GM12878 (cell line): Measurements from ENCODE around the gene CFAP97. TPM values are rescaled to one million over a fixed set of nuclear protein-coding genes. Genes with fewer than 3 reads are reported as not detected.

Experiments used
- ATAC-seq: fragments of 200-7000 bp; cut with Tn5 transposase; 3 replicates; pipeline ENCODE4 v1.9.1; 2020; ENCODE audit warnings: mild to moderate bottlenecking, moderate library complexity
- BruUV-seq: library from RNA; stranded (reverse); fragments of 400-500 nt; replicated peaks from 2 replicates; lab custom pipeline; 2021; lab: Mats Ljungman, UMichigan
- CTCF ChIA-PET: fragments of 300-600 bp; sonication (Branson Sonifier 250); formaldehyde crosslinking; extraction: SDS; loops from one replicate; lab custom pipeline; 2021; ENCODE audit warnings: inconsistent platforms; lab: Yijun Ruan, JAX
- POLR2A ChIA-PET: fragments of 350-600 bp; formaldehyde crosslinking; extraction: SDS; loops from one replicate; lab custom pipeline; 2021; ENCODE audit warnings: inconsistent platforms; lab: Charles Lee
- RAD21 ChIA-PET: fragments of 300-600 bp; sonication (Branson Sonifier 250); formaldehyde crosslinking; loops from one replicate; lab custom pipeline; 2023; ENCODE audit warnings: antibody characterized with exemption; ENCODE audit not compliant: unreplicated experiment; lab: Charles Lee
- SMC1A ChIA-PET: fragments of 300-600 bp; sonication (Branson Sonifier 250); formaldehyde crosslinking; loops from one replicate; lab custom pipeline; 2023; ENCODE audit not compliant: unreplicated experiment, uncharacterized antibody; lab: Charles Lee
- DNase-seq: peaks from one replicate; pipeline ENCODE4 v3.0.0-alpha.2; 2011; ENCODE audit warnings: low read depth, low spot score
- FAIRE-seq: peaks from 3 replicates; lab custom pipeline; 2011; peaks lifted over from hg19 to GRCh38; lab: Jason Lieb, UNC
- H2AFZ ChIP-seq: 2 replicates; pipeline ENCODE4 v1.6.0; 2011; ENCODE audit warnings: low read depth, low read length, control low read depth; ENCODE audit not compliant: control insufficient read depth
- H3K27ac ChIP-seq: 2 replicates; pipeline ENCODE4 v1.5.1; 2011; ENCODE audit warnings: control low read depth; ENCODE audit not compliant: control insufficient read depth, insufficient read depth
- H3K27me3 ChIP-seq, 2 experiments: replicated peaks in 1 of 2; 2 replicates each; pipeline versions ENCODE4 v1.6.0 to v1.6.1; 2011; ENCODE audit warnings: low read length in 1 of 2; ENCODE audit not compliant: control insufficient read depth in 2 of 2, insufficient read depth in 2 of 2
- H3K36me3 ChIP-seq, 2 experiments: 2 replicates each; pipeline ENCODE4 v1.5.1; 2011; ENCODE audit warnings: low read length in 1 of 2; ENCODE audit not compliant: control insufficient read depth in 2 of 2, insufficient read depth in 2 of 2
- H3K4me1 ChIP-seq: 2 replicates; pipeline ENCODE4 v1.6.1; 2011; ENCODE audit warnings: mild to moderate bottlenecking, low read length, moderate library complexity, mixed read lengths; ENCODE audit not compliant: control insufficient read depth, insufficient read depth
- H3K4me2 ChIP-seq: 2 replicates; pipeline ENCODE4 v1.6.0; 2011; ENCODE audit warnings: control low read depth; ENCODE audit not compliant: control insufficient read depth, insufficient read depth
- H3K4me3 ChIP-seq: fragments of 200-600 bp; sonication (generic); 2 replicates; pipeline ENCODE4 v1.5.1; 2016
- H3K79me2 ChIP-seq: 2 replicates; pipeline ENCODE4 v1.6.0; 2011; ENCODE audit warnings: low read length; ENCODE audit not compliant: control insufficient read depth, insufficient read depth
- H3K9ac ChIP-seq: 2 replicates; pipeline ENCODE4 v1.8.0; 2011; ENCODE audit warnings: low read length, control low read depth, mixed read lengths; ENCODE audit not compliant: control insufficient read depth, insufficient read depth
- H3K9me3 ChIP-seq: replicated peaks from 3 replicates; pipeline ENCODE4 v1.5.1; 2011; ENCODE audit warnings: mild to moderate bottlenecking, low read length; ENCODE audit not compliant: control insufficient read depth, insufficient read depth
- H4K20me1 ChIP-seq: 2 replicates; pipeline ENCODE4 v1.6.0; 2011; ENCODE audit not compliant: control insufficient read depth, insufficient read depth
- BACH1 ChIP-seq: fragments of 450-650 bp; IDR thresholded peaks from 2 replicates; pipeline ENCODE4 v1.6.1; 2017; ENCODE audit warnings: mild to moderate bottlenecking, borderline replicate concordance
- CBX3 ChIP-seq: fragments of 200-600 bp; sonication (generic); IDR thresholded peaks from 2 replicates; pipeline ENCODE4 v1.6.1; 2016; ENCODE audit warnings: low read depth, borderline replicate concordance
- EZH2 ChIP-seq: IDR thresholded peaks from 2 replicates; pipeline ENCODE4 v1.6.1; 2012; ENCODE audit warnings: low read depth, mild to moderate bottlenecking, control low read depth, inconsistent platforms, low read length, borderline replicate concordance; ENCODE audit not compliant: control insufficient read depth
- GABPA ChIP-seq: IDR thresholded peaks from 2 replicates; pipeline ENCODE4 v1.6.1; 2014; ENCODE audit warnings: antibody characterized with exemption, low read depth, mild to moderate bottlenecking, inconsistent platforms
- JUND ChIP-seq: IDR thresholded peaks from 2 replicates; pipeline ENCODE4 v1.6.1; 2012; ENCODE audit warnings: low read depth, mild to moderate bottlenecking, low read length, improper control_type of control experiment, moderate library complexity
- MAX ChIP-seq: IDR thresholded peaks from 2 replicates; pipeline ENCODE4 v1.6.1; 2012; ENCODE audit warnings: low read depth, low read length, improper control_type of control experiment
- MYB ChIP-seq: fragments of 150-350 bp; IDR thresholded peaks from 2 replicates; pipeline ENCODE4 v1.6.1; 2014; ENCODE audit warnings: mild to moderate bottlenecking, low read depth, low read length, borderline replicate concordance
- PML ChIP-seq: IDR thresholded peaks from 2 replicates; pipeline ENCODE4 v1.6.1; 2012; ENCODE audit warnings: low read length, inconsistent platforms
- POLR2A ChIP-seq: IDR thresholded peaks from 2 replicates; pipeline ENCODE4 v1.6.1; 2011; ENCODE audit warnings: low read depth, mild to moderate bottlenecking, low read length
- POLR2AphosphoS5 ChIP-seq: IDR thresholded peaks from 2 replicates; pipeline ENCODE4 v1.6.1; 2011; ENCODE audit warnings: mild to moderate bottlenecking, low read length, inconsistent platforms
- SMARCA5 ChIP-seq: fragments of 450-650 bp; IDR thresholded peaks from 2 replicates; pipeline ENCODE4 v1.6.1; 2017; ENCODE audit warnings: mild to moderate bottlenecking
- STAT3 ChIP-seq: IDR thresholded peaks from 2 replicates; pipeline ENCODE4 v1.6.1; 2011; ENCODE audit warnings: low read depth, low read length, improper control_type of control experiment
- YY1 ChIP-seq: IDR thresholded peaks from 2 replicates; pipeline ENCODE4 v1.6.1; 2011; ENCODE audit warnings: low read depth, mild to moderate bottlenecking, low read length
- WGBS: methylation state at CpG from one replicate; pipeline ENCODE4 v1.1.6; 2016; ENCODE audit warnings: low lambda C conversion rate; ENCODE audit not compliant: insufficient replicate concordance, insufficient coverage; ENCODE audit errors: missing lambda C conversion rate; 5-methylcytosine and 5-hydroxymethylcytosine counted together
- in situ Hi-C: fragments of 300-500 bp; cut with MboI; formaldehyde crosslinking; loops from 9 replicates; pipeline ENCODE4 v1.14.3; 2018; ENCODE audit warnings: mixed read lengths
- intact Hi-C: fragments of 100-400 bp; cut with micrococcal nuclease; formaldehyde crosslinking; loops from one replicate; pipeline ENCODE4 v1.14.2; 2022; ENCODE audit not compliant: unreplicated experiment
- polyA plus RNA-seq, 11 experiments: library from polyadenylated mRNA; depleted of rRNA in 4 of 11; unstranded in 6 of 11; stranded (reverse) in 5 of 11; fragments of >200 nt; fragmentation: Nextera tagmentation in 4 of 11; fragmentation: Illumina TruSeq in 1 of 11; extraction: Ambion mirVana in 4 of 11; extraction: Trizol in 1 of 11; gene quantifications; 1 replicate in 1 of 11; 2 replicates in 10 of 11; pipeline versions ENCODE4 v1.2.1 to v1.2.3, GENCODE V29; 2011 to 2016; ENCODE audit warnings: inconsistent platforms in 2 of 11, missing spikeins in 2 of 11, low read depth in 1 of 11
- total RNA-seq, 4 experiments: library from RNA; depleted of rRNA in 3 of 4; stranded (reverse); fragments of >200 nt in 3 of 4; fragmentation: Illumina TruSeq in 1 of 4; extraction: Trizol in 1 of 4; gene quantifications; 2 replicates each; pipeline versions ENCODE4 v1.2.1 to v1.2.3, GENCODE V29; 2013 to 2021
- TF ChIP-seq, protein P1 (sequence below): fragments of 450-650 bp; IDR thresholded peaks from 2 replicates; pipeline ENCODE4 v1.6.1; 2017; ENCODE audit warnings: antibody characterized with exemption, mild to moderate bottlenecking, moderate library complexity
- TF ChIP-seq, protein P2 (sequence below): fragments of 450-650 bp; IDR thresholded peaks from 2 replicates; pipeline ENCODE4 v1.6.1; 2017; ENCODE audit warnings: low read depth, mild to moderate bottlenecking, moderate library complexity
- TF ChIP-seq, protein P3 (sequence below): fragments of 450-650 bp; IDR thresholded peaks from 2 replicates; pipeline ENCODE4 v1.6.1; 2016; ENCODE audit warnings: mild to moderate bottlenecking

CFAP97 gene
- total and polyA plus RNA-seq, 10 of the 15 experiments (the other 5 are each of a cell fraction or from before 2014, with no cell fraction given): 26.4 to 62.7 (median 48.0) TPM

DNA sequence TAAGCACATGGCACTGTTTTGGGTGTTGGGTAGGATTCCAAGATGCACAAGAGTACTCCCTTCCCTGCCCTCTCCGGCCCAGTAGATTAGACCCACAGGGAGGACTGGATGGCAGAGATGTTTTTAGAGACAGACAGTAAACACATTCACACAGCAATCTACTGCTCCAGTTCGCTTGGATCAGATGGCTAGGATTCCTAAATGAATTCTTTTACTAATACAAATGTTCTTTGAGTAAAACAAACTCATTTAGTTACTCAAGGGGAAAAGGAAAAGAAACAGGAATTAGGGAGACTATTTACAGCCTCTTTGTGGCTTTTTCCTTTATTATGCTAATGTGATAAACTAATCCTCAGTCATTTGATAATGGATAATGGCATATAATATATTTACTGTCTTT lies 11.5 kb upstream of the CFAP97 start (continued):
- TF ChIP-seq EZH2 (no peak), YY1 (no peak), SMARCA5 (no peak), JUND (no peak)
- TF ChIP-seq, protein P1, sequence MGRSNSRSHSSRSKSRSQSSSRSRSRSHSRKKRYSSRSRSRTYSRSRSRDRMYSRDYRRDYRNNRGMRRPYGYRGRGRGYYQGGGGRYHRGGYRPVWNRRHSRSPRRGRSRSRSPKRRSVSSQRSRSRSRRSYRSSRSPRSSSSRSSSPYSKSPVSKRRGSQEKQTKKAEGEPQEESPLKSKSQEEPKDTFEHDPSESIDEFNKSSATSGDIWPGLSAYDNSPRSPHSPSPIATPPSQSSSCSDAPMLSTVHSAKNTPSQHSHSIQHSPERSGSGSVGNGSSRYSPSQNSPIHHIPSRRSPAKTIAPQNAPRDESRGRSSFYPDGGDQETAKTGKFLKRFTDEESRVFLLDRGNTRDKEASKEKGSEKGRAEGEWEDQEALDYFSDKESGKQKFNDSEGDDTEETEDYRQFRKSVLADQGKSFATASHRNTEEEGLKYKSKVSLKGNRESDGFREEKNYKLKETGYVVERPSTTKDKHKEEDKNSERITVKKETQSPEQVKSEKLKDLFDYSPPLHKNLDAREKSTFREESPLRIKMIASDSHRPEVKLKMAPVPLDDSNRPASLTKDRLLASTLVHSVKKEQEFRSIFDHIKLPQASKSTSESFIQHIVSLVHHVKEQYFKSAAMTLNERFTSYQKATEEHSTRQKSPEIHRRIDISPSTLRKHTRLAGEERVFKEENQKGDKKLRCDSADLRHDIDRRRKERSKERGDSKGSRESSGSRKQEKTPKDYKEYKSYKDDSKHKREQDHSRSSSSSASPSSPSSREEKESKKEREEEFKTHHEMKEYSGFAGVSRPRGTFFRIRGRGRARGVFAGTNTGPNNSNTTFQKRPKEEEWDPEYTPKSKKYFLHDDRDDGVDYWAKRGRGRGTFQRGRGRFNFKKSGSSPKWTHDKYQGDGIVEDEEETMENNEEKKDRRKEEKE: no peak

GRCh38 chr4:185213877-185214276 lies 10.1 kb upstream of the CFAP97 start:
- Histone ChIP-seq H3K4me1 (peaks cover 21% of the 10 kb centered on the region), H3K4me2 (peak overlapping the region; percentile 94)
- CTCF ChIA-PET: interaction anchor here (0.9 to 2.4 kb wide), 3 partner anchors 13 to 97 kb away, joined by 3 to 14 read pairs (median 7); no protein-coding TSS in a partner anchor
- TF ChIP-seq STAT3 (no peak), CBX3 (no peak), MAX (no peak), BACH1 (no peak), PML (no peak), POLR2A (no peak), MYB (no peak), GABPA (no peak), POLR2AphosphoS5 (no peak)
- TF ChIP-seq, protein P2, sequence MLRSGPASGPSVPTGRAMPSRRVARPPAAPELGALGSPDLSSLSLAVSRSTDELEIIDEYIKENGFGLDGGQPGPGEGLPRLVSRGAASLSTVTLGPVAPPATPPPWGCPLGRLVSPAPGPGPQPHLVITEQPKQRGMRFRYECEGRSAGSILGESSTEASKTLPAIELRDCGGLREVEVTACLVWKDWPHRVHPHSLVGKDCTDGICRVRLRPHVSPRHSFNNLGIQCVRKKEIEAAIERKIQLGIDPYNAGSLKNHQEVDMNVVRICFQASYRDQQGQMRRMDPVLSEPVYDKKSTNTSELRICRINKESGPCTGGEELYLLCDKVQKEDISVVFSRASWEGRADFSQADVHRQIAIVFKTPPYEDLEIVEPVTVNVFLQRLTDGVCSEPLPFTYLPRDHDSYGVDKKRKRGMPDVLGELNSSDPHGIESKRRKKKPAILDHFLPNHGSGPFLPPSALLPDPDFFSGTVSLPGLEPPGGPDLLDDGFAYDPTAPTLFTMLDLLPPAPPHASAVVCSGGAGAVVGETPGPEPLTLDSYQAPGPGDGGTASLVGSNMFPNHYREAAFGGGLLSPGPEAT: peak; percentile 81
- TF ChIP-seq, protein P3, sequence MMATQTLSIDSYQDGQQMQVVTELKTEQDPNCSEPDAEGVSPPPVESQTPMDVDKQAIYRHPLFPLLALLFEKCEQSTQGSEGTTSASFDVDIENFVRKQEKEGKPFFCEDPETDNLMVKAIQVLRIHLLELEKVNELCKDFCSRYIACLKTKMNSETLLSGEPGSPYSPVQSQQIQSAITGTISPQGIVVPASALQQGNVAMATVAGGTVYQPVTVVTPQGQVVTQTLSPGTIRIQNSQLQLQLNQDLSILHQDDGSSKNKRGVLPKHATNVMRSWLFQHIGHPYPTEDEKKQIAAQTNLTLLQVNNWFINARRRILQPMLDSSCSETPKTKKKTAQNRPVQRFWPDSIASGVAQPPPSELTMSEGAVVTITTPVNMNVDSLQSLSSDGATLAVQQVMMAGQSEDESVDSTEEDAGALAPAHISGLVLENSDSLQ: no peak

More at GRCh38 chr4:185213877-185214276, 10.1 kb upstream of the CFAP97 start:
- H3K27ac ChIP-seq: peak overlapping the region; percentile 84
- ChIA-PET SMC1A (interaction anchor here (1.5 to 7.2 kb wide), 4 partner anchors 12 to 93 kb away, joined by 5 to 119 read pairs (median 13); no protein-coding TSS in a partner anchor), RAD21 (interaction anchor here (1.0 to 2.2 kb wide), 3 partner anchors 95 to 183 kb away, joined by 7 to 11 read pairs (median 8); partner anchors contain the start of gene ANKRD37), POLR2A (interaction anchor here (2.4 kb wide), 1 partner anchor 93 kb away, joined by 17 read pairs; no protein-coding TSS in a partner anchor)
- H3K27me3 ChIP-seq: no peaks in the 10 kb centered on the region
- WGBS: 4% methylated on average over 4 of the region's 4 CpGs
- peak overlapping the region; percentile 100 for H3K4me3 ChIP-seq
- in situ Hi-C loops (no loop called here), intact Hi-C loops (loop anchor here (2.0 to 5.0 kb wide), 2 partner anchors 91 to 183 kb away; partner anchors contain the start of genes ANKRD37 and LRP2BP)
- BruUV-seq: no TSS peak
- no peak overlapping the region for H2AFZ ChIP-seq
- FAIRE-seq: no peak
- no peaks in the 10 kb centered on the region for H3K9me3 ChIP-seq
- 0 out of 2 replicates have a peak, but pooled peaks cover 2% of the 10 kb centered on the region for H4K20me1 ChIP-seq
- peaks cover 0 to 13% of the 10 kb centered on the region in 2 experiments; a peak in 1 of 4 replicates for H3K36me3 ChIP-seq
- H3K9ac ChIP-seq: peak overlapping the region; percentile 69; the same call in 1 of the 2 replicates
- peak; percentile 52 for ATAC-seq
- DNase-seq: peak; percentile 80
- H3K79me2 ChIP-seq: peaks cover 96% of the 10 kb centered on the region
